Thyroid gland (tissue), 4 donors: ENCODE data around the gene SIRT3. TPM values are rescaled to one million over a fixed set of nuclear protein-coding genes. Genes with fewer than 3 reads are reported as not detected.

ENCODE experiments used
- DNase-seq, 2 donors: peaks; one replicate each; pipeline ENCODE4 v3.0.0-alpha.2; 2019
- H3K27ac ChIP-seq, 3 donors: fragments of 200-600 bp; sonication (generic); 1 replicate in 2 of 3; 2 replicates in 1 of 3; pipeline ENCODE4 v1.5.1; 2016 to 2019; ENCODE audit warnings: mild to moderate bottlenecking in 1 of 3, moderate library complexity in 1 of 3
- H3K27me3 ChIP-seq: fragments of 200-600 bp; sonication (generic); one replicate; pipeline ENCODE4 v1.5.1; 2019
- H3K36me3 ChIP-seq, 2 donors: fragments of 200-600 bp; sonication (generic); one replicate each; pipeline ENCODE4 v1.5.1; 2016 to 2019
- H3K4me1 ChIP-seq, 2 donors: fragments of 200-600 bp; sonication (generic); one replicate each; pipeline ENCODE4 v1.5.1; 2017 to 2019
- H3K4me3 ChIP-seq, 3 donors: fragments of 200-600 bp; sonication (generic); replicated peaks in 1 of 3; 1 replicate in 2 of 3; 2 replicates in 1 of 3; pipeline ENCODE4 v1.5.1; 2016; ENCODE audit warnings: mild to moderate bottlenecking in 1 of 3
- H3K9me3 ChIP-seq: fragments of 200-600 bp; sonication (generic); one replicate; pipeline ENCODE4 v1.5.1; 2017
- CTCF ChIP-seq, 6 experiments: fragments of 200-600 bp in 3 of 6; fragments of 450-650 bp in 3 of 6; sonication (generic) in 3 of 6; IDR thresholded peaks; one replicate each; pipeline ENCODE4 v1.5.1; 2016 to 2019; ENCODE audit warnings: antibody characterized with exemption in 6 of 6, mild to moderate bottlenecking in 2 of 6, inconsistent platforms in 1 of 6, moderate library complexity in 1 of 6
- POLR2A ChIP-seq, 2 donors: fragments of 450-650 bp; IDR thresholded peaks; one replicate each; pipeline ENCODE4 v1.6.1; 2017; ENCODE audit warnings: antibody characterized with exemption in 2 of 2, mild to moderate bottlenecking in 2 of 2, moderate library complexity in 1 of 2
- WGBS, 2 donors: methylation state at CpG; one replicate each; pipeline ENCODE4 v1.1.5; 2017; 5-methylcytosine and 5-hydroxymethylcytosine counted together
- intact Hi-C: fragments of 100-400 bp; cut with DNase I; formaldehyde crosslinking; loops from one replicate; pipeline ENCODE4 v1.15.1; 2023
- total RNA-seq, 4 donors: library from RNA; depleted of rRNA; stranded (reverse); fragments of >200 nt; gene quantifications; one replicate each; pipeline ENCODE4 v1.2.3, GENCODE V29; 2016

The SIRT3 gene
- total RNA-seq, 4 donors from 2014 or later = 14.3 to 21.2 (median 17.0) TPM

GRCh38 chr11:209275-210121 lies 26.6 kb downstream of the SIRT3 start:
- intact Hi-C loops = loop anchor here (10.0 kb wide), 3 partner anchors 75 to 295 kb away; partner anchors contain the start of genes PGGHG, PTDSS2 and RNH1
- WGBS, 2 donors = 57 to 58% methylated on average over 6 to 21 of the region's 29 CpGs
- H3K4me1 ChIP-seq = peaks cover 21 to 32% of the 10 kb centered on the region in 2 donors
- peaks cover 44 to 52% of the 10 kb centered on the region in 2 donors for H3K36me3 ChIP-seq
- H3K9me3 ChIP-seq = no peaks in the 10 kb centered on the region
- peak overlapping the region; percentile 67 to 90 (median 88) for H3K4me3 ChIP-seq
- DNase-seq = no peak
- H3K27me3 ChIP-seq = no peaks in the 10 kb centered on the region
- peak overlapping the region in 2 of 3 donors; percentile 94 to 96 for H3K27ac ChIP-seq
- no peak for TF ChIP-seq CTCF (IDR thresholded peaks at IDR 0.05)
- no peak for TF ChIP-seq POLR2A (IDR thresholded peaks at IDR 0.05)

- Histone ChIP-seq H3K4me3 (peak overlapping the region; percentile 67 to 90 (median 88)), H3K36me3 (peaks cover 42 to 50% of the 10 kb centered on the region in 2 donors), H3K4me1 (peaks cover 21 to 32% of the 10 kb centered on the region in 2 donors), H3K27me3 (no peaks in the 10 kb centered on the region), H3K9me3 (no peaks in the 10 kb centered on the region), H3K27ac (peak overlapping the region; percentile 57 to 96 (median 94))
- intact Hi-C loops = loop anchor here (10.0 kb wide), 3 partner anchors 76 to 296 kb away; partner anchors contain the start of genes PGGHG, PTDSS2 and RNH1
- no peak for DNase-seq
- no peak for TF ChIP-seq POLR2A (IDR thresholded peaks at IDR 0.05)
- no peak for TF ChIP-seq CTCF (IDR thresholded peaks at IDR 0.05)
- WGBS, 2 donors = 0 to 1% methylated on average over 18 to 20 of the region's 26 CpGs
Observed at GRCh38 chr11:208917-209260, 27.3 kb downstream of the SIRT3 start.

GRCh38 chr11:208181-208916 lies 27.8 kb downstream of the SIRT3 start:
- peak overlapping the region; percentile 67 to 90 (median 88) for H3K4me3 ChIP-seq
- H3K4me1 ChIP-seq = peaks cover 21 to 32% of the 10 kb centered on the region in 2 donors
- peak overlapping the region; percentile 57 to 96 (median 94) for H3K27ac ChIP-seq
- TF ChIP-seq CTCF (IDR thresholded peaks at IDR 0.05) (no peak), POLR2A (IDR thresholded peaks at IDR 0.05) (peak in 1 of 2 donors; percentile 86)
- DNase-seq = peak; percentile 74 to 86
- H3K36me3 ChIP-seq = peaks cover 40 to 50% of the 10 kb centered on the region in 2 donors
- WGBS, 2 donors = 0% methylated on average over 20 to 28 of the region's 57 CpGs
- intact Hi-C loops = loop anchor here (10.0 kb wide), 3 partner anchors 76 to 296 kb away; partner anchors contain the start of genes PGGHG, PTDSS2 and RNH1
- no peaks in the 10 kb centered on the region for H3K9me3 ChIP-seq
- no peaks in the 10 kb centered on the region for H3K27me3 ChIP-seq

- Histone ChIP-seq H3K36me3 (peaks cover 35 to 45% of the 10 kb centered on the region in 2 donors), H3K4me3 (peak overlapping the region; percentile 67 to 90 (median 88)), H3K27me3 (no peaks in the 10 kb centered on the region), H3K27ac (peak overlapping the region; percentile 57 to 96 (median 94)), H3K9me3 (no peaks in the 10 kb centered on the region), H3K4me1 (peaks cover 21 to 32% of the 10 kb centered on the region in 2 donors)
- TF ChIP-seq CTCF (IDR thresholded peaks at IDR 0.05) (no peak), POLR2A (IDR thresholded peaks at IDR 0.05) (no peak)
- intact Hi-C loops = loop anchor here (10.0 kb wide), 3 partner anchors 77 to 297 kb away; partner anchors contain the start of genes PGGHG, PTDSS2 and RNH1
- DNase-seq = no peak
- WGBS, 2 donors = 0% methylated on average over 26 to 27 of the region's 27 CpGs
Observed at GRCh38 chr11:207863-208180, 28.3 kb downstream of the SIRT3 start.
